NCI-H460 (cell line): ENCODE measurements around the gene ATP10D. TPM values are rescaled to one million over a fixed set of nuclear protein-coding genes. Genes with fewer than 3 reads are reported as not detected.

Source experiments
- DNase-seq: peaks from one replicate; pipeline ENCODE4 v3.0.0-alpha.2; 2016; ENCODE audit warnings: low read depth; ENCODE audit errors: extremely low read depth
- total RNA-seq: library from RNA; depleted of rRNA; stranded (reverse); fragments of >200 nt; shearing (Covaris generic); gene quantifications from 2 replicates; pipeline ENCODE4 v1.2.3, GENCODE V29; 2014

The ATP10D gene
- total RNA-seq, 1 experiment from 2014 or later: 13.3 TPM

DNA sequence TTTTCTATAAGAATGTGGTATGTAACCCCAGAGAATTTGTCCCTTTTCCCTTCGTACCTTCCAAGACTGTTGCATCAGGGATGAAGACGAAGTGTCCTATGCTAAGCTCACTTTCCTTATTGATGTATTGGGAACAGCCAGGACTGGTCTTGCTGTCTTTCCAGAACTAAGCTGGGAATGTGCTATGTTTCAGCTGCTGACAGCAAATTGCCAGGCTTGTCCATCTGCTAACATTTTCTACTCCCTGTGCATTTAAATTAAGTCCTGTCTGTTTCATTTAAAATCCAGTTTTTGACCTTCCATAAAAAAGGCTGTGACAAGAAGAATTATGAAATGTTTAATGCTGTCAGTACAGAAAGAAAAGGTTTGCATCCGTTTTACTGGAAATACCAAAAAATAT lies 87.9 kb downstream of the ATP10D start:
- no peak for DNase-seq

DNA sequence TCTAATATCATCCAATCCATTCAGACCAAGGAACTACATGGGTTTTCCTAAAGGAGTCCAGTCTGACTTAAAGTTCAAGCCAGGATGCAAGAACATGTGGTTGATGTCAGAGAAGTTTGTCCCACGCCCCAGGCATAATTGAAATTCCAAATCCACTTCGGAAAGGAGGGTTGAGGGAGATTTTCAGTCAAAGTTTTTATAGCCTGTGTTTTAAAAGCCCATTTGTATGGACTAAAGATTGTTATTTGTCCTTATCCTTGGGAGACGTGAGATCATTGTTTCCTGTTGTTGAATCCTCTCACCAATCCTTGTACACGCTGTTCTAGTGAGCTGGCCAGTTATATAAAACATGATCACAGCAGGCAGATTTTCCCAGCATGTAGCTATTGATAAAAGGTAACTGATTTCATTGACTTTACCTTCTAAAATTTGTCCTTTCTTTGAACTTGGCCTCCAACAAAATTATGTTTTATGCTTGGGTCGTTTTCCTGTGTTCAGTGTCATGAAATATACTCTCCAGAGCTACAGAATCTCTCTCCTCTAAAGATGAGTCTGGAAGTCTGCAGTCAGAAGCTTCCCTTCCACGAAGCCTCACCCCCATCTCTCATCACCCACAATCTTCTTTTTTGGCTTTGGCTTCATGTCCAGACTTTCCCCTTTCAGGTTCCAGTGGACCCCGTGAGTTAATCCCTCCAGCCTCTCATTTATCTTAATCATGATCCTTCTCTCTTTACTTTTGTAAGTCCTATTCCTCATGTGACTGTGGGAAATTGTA lies 92.9 kb downstream of the ATP10D start:
- DNase-seq: no peak

DNA sequence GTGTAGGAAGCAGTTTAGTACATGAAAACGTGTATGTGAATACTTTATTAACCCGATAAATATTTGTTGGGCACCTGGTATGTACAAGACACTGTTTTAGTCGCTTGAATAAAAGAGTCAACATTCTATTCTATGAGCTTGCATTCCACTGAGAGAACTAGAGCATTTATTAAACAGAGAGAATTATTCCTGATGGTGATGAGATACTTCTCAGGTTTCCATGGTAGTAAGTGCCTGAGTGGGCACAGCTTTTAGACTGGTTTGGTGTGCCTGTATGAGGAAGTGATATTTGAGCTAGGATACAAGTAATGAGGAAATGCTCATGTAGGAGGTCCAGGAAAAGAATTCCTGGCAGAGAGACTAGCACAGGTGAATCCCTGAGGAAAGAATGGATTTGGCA lies 94.2 kb downstream of the ATP10D start:
- no peak for DNase-seq

DNA sequence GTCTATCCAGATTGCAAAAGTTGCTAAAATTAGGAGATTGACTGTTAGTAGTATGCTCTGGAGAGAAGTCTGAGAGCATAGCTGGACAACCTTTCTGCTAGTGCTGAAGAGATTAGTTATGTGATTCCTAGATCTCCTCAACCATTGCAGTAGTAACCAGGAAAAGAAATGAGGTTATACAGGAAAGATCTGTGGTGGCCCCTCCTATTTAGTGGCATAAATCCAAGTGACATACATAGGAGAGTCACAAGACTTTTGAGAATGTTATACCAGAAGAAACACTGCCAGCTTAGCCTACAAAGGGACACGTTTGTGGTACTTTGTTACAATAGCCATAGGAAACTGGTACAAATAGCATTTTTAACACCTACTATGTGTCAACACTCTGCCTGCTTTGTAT lies 105.2 kb downstream of the ATP10D start:
- no peak for DNase-seq

DNA sequence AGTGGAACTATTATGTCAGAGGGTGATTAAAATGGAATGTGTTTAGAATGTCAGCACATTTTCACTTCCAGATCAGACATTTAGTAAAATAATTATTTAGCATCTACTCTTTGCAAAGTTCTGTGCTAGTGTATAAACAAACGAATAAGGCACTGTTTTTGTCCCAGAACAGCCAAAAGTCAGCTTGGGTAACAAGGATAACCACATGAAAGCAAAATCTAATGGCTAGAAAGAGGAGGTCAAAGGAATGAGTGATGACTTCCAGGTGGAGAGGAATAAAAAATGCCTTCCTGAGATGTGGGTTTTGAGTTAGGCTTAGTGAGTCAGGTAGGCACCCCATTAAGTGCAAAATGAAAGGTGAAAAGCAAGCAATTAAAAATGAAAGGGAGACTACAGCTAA lies 112.6 kb downstream of the ATP10D start:
- no peak for DNase-seq

DNA sequence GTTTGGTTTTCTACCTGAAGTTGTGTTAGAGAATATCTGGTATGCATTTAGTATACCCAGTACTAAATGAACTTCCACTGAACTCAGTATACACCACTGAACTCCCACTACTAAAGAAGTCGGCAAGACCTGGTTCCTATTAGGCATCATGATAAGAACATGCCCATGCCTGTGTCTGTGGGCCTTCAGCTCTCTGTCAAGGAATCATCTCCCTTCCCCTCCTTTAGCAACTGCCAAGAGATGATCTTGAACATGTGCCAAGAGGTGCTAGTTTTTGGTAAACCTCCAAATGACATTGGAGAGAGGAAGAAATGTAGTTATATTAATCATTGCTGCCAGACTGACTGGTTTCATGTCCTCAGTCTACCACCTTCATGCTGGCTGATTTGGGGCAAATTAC lies 113.2 kb downstream of the ATP10D start:
- no peak for DNase-seq

DNA sequence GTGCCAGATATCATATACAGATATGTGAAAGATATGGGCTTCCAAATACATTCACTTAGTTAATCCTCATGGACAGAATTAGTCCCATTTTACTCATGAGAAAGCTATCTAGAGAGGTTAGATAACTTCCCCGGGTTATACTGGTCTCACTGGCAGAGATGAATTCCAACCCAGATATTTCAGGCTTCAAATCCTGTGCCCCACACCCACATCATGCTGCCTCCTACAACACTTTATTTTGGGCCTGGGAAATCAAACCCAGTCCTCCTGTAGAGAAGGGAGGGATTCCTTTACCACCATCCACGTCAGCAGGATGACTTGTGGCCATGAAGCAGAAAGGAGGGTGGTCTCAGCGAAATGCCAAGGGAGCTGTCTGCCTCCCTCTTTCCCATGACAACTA lies 113.8 kb downstream of the ATP10D start:
- no peak for DNase-seq

DNA sequence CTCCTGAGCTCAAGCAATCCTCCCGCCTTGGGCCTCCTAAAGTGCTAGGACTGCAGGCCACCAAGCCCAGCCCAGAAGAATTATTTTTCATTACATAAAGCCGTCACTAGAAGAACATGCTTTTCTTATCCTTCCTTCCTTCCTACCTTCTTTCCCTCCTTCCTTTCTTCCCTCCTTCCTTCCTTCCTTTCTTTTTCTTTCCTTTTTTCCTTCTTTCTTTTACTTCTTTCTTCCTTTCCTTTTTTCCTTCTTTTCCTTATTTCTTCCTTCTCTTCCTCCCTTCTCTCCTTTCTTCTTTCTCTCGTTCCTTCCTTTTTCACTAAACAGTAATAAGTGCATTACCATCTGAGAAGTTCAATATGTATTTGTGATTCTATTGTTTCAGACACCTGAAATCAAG lies 121.4 kb downstream of the ATP10D start:
- no peak for DNase-seq

DNA sequence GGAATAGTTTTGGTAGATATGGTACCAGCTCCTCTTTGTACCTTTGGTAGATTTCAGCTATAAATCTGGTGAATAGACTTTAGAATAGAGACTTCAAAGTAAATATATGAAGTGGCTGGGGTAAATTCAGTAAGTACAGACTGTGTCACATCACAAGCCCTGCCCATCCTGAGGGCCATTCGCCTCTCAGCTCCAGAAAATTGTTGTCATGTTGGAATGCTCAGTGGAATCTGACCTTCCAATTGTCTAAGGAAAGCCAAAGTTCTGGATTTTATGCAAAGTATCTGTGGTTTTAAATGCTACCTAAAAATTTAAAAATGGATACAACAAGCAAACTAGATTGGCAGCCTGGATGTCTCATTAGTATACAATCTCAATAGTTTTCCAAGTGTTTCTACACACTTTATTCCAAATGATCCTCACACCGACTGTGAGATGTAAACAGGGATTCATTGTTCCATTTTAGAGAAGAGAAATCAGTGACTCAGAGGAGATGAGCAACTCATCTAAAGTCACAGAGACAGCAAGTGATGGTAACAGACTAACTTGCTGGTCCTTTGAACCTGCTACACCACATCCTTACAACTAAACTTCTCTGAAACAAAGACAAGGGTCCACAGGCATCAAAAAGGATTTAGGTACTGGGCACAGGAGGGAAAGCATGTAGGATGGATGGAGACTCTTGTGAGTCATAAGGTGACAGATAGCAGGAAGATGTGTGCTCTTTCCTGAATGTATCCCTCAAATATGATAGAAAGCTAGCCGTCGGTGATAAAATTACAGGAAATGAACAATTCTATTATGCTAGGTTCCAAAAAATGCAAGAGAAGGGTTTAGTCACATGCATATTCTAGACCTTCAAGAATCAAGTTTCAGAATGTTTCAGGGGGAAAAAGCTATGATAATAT lies 127.3 kb downstream of the ATP10D start:
- no peak for DNase-seq

DNA sequence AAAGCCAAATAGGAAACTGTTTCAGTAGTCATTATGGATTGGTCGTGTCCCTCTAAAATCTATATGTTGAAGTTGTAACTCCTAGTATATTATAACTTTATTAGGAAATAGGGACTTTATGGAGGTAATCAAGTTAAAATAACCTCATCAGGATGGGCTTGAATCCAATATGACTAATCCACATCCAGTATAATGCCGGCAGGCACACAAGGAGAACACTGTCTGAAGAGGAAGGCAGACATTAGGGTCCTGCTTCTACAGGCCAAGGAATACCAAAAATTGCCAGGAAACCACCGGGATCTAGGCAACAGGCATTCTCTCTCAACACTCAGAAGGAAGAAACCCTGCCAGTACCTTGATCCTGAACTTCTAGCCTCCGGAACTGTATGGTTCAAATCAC lies 130.3 kb downstream of the ATP10D start:
- no peak for DNase-seq

DNA sequence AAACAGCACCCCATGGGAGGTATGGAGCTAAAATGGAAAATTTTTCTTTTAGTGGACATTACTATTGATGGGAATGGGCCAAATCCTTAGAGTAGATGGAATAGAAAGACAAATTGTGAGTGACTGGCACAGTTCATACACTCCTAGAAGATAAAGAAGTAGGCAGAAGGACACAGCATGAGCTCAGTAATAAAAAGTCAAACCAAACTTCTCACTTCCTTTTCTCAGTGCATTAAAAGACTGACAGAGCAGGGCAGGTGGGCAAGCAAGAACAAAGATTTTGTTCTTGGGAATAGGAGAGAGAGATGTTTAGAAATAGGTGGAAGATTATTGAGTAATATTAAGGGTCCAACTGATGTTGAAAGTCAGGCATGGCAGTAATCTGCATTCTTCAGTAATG lies 132.5 kb downstream of the ATP10D start:
- DNase-seq: no peak

DNA sequence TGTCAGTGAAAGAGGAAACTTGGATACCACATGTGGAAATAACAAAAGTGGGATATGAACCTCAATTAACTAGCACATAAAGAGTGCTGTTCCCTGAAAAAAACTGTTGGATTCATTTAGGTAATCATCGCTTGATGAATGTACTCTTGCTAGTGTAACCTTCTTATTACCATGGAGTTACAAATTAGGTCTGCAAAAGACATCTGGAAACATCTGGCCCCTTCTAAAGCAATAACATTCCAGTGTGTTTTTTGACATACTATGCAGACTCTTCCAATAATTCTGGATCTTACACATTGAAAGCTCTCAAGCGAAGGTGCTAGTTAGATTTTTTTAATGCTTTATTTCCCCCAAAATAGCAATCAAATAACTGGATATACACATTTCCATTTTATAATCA lies 134.6 kb downstream of the ATP10D start:
- DNase-seq: no peak

DNA sequence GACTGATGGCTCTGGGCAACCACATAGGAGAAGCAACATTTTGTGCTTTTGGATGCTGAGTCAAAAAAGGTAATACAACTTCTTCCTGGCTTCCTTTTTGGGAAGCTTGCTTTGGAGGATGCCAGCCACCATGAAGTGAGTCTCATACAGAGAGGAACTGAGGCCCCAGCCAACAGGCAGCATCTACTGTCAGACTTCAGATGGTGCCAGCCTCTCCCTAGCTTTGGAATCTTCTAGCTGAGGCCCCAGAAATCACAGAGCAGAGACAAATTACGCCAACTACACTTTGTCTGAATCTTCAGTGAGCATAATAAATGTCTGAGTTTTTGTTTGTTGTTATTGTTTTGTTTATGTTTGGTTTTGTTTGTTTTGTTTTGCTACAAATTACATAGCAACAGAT lies 136.1 kb downstream of the ATP10D start:
- no peak for DNase-seq

DNA sequence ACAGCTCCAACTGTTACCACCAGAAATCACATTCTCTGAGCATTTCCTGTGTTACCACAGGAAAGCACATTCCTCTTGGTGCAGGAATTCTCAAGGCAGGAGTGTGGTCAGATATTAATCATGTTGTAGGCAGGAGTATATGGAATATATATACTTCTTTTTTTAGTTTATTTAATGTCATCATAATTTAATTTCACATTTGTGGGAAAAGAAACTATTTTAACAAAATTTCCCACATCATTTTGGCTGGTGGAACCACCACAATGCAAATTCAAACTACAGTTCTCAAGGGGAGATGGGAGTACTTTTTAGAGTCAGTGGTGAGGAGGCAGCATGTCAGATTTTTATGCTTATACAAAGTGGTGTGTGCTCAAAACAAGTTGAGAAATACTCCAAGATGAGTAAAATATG lies 139.0 kb downstream of the ATP10D start:
- no peak for DNase-seq

DNA sequence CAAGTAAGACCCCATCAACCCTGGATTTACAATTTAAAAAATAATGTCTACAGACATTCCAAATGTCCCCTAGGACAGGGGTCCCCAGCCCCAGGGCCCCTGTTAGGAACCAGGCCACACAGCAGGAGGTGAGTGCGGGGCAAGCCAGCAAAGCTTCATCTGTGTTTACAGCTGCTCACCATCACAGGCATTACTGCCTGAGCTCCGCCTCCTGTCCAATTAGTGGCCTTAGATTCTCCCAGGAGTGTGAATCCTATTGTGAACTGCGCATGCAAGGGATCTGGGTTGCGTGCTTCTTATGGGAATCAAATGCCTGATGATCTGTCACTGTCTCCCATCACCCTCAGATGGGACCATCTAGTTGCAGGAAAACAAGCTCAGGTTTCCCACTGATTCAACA lies 146.1 kb downstream of the ATP10D start:
- no peak for DNase-seq

DNA sequence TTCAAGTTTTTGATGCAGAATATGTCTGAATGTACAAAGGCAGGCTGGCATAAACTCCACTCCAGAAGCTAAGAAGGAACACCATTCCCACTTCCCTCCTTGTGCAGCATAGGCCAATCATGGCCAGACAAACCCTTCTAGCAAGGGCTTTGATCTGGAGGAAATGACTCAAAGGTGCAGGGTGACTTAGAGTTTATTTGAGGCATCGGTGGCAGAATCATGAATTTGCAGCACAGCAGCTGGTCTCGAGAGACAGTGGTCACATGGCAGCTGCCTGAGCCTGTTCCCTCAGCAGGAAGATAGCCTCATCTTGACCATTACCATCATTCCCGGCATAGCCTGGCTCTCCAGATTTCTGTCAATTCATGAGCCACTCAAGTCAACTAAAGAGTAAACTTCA lies 154.5 kb downstream of the ATP10D start:
- no peak for DNase-seq

DNA sequence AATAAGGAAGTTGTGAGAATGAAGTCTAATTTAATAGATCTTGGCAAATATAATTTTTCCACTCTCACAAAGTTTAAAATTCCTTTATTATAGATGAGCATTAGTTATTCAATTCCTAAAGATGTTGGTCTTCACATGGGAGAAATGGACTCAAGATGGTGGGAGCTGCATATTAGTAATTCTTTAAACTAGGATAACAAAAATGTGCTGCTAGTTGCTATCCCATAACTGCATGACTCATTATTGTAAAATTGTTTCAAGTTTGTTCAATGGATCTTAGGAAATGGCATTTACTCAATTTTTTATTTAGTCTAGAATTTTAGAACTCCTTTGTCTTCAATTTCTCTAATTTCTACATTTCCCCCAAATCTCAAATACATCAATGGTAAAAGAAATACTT lies 155.8 kb downstream of the ATP10D start:
- DNase-seq: no peak

DNA sequence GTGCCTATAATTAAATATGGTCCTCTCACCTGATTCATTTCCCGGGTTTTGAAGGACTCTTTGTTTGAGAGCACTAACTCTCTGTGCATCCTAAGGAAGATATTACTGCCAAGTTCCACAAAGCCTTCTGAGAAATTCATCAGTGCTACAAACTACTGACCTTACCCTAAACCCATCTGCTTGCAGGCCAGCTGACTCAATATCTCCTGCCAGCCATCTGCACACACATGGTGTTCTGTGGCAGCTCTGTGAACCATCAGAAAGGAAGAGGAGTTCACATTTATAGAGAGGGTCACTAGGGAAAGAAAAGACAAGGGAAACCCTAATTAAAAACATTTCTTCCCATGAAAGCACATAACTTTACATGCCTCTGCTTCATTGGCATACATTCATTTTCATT lies 156.7 kb downstream of the ATP10D start:
- DNase-seq: no peak

DNA sequence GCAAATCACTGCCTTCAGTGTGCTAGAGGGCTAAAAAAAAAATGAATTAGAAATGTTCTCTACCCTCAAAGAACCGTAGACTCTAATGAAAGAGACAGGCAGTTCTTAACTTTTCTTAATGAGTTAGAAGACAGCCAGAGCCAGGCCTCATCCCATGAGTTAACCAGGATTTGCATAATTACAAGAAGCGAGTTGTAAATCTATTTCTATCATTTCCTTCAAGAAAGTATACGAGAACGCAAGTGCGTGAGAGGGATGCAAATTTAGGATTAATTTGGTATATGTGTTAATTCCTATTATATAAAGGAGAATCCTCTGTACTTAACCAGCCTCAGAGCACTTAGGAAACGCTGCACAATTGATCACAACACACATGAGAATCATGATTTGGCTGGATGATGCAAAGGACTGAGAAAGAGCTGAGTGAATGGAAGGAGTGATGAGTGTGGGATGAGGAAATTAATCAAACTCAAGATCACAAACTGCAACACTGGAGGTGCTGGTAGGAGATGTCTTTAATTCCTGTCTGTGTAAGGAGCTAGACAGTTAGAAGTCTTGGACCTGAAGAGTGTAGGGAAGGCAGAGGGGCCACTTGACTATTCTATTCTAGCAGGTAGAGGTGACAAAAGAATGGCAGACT lies 157.2 kb downstream of the ATP10D start:
- no peak for DNase-seq
